Measurements from ENCODE around the gene MACROH2A2.
A peak's percentile ranks its signal among the peaks of the same experiment; 100 is the strongest.
"Not testable (repeated sequence)": the region's sequence is repeated elsewhere in the genome, so short reads cannot be mapped to it uniquely, and the experiment has no call there.

The MACROH2A2 gene

GRCh38 chr10:70068925-70069324, 16.3 kb downstream of the MACROH2A2 start:
- no peak for DNase-seq

- no peak for DNase-seq
These were observed 16.7 kb downstream of the MACROH2A2 start for GRCh38 chr10:70069346-70069745.

GRCh38 chr10:70070834-70071233, 18.2 kb downstream of the MACROH2A2 start:
- no peak for DNase-seq

DNA sequence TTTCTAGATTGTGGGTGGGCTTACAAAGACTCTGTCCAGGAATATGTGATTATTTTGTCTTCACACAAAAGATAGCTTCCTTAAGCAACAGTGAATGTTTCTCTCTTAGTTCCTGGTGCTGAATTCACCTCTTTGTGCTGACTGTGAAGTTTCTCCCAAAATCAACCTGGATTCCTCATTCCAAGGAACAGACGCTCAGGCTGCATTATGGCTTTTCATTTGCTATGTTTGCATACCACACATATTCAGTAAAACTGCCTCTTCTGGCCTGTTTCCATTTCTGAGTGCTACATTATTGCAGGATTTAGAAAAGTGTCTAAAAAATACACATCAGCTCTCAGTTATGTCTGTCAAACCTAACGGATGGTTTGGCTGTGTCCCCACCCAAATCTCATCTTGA, 21.5 kb downstream of the MACROH2A2 start:
- no peak for DNase-seq

DNA sequence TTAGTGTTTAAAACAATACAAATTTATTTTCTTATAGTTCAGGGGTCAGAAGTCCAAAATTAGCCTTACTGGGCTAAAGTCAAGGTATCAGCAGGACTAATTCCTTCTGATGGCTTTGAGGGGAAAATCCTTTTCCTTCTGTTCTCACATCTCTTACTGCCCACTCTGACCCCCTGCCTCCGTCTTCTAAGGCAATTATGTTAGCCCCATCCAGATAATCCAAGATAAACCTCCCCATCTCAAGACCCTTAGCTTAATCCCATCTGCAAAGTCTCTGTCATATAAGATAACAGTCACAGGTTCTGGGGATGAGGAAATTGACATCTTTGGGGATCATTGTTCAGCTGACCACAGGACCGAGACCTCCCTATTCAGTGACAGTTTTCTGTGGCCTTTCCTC, 22.3 kb downstream of the MACROH2A2 start:
- no peak for DNase-seq

DNA sequence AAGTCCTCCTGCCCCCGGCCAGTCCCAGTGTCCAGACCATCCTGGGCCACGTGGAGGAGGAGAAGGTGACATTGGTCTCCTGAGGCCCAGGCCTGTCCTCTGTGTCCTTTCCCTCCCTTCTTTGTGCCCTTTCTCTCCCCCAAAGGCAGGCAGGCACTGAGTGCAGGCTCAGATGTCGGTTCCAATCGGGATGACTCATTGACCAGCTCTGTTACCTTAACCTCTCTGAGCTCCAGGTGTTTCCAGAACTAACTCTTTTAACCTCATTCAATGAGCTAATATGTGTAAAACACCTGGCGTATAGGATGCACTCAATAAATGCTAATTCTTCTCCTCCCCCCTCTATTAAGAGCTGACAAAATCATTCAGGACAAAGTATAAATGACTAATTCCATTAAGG, 25.7 kb downstream of the MACROH2A2 start:
- no peak for DNase-seq

DNA sequence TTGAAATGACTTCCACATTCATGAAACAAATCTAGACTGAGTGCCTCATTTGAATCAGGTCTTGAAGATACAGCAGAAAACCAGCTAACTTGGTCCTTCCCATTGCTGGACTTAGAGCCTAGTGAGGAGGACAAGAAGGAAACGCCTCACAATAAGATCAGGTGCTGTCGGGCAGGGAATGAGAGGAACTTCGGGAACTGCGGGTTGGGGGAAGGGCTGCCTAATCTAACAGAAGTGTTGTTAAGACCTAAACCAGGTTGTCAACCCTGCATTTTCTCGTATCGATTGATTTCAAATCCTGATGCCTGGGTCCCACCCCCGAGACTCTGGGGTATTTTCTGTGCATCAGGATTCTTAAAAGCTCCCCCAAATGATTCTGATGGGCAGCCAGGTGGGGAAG, 26.3 kb downstream of the MACROH2A2 start:
- DNase-seq = no peak

DNA sequence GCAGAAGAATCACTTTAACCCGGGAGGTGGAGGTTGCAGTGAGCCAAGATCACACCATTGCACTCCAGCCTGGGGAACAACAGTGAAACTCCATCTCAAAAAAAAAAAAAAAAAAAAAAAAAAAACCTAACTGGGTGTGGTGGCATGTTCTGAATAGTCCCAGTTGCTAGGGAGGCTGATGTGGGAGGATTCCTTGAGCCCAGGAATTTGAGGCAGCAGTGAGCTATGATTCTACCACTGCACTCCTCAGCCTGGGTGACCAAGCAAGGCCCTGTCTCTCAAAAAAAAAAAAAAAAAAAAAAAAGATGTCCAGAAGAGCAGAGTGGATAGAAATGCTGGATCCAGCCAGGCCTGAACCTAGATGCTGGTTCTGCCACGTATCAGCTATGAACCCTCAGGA, 28.1 kb downstream of the MACROH2A2 start:
- not testable (repeated sequence) for DNase-seq

GRCh38 chr10:70084189-70084588, 31.5 kb downstream of the MACROH2A2 start:
- DNase-seq = peak in 1 of 2 donors; percentile 13

- no peak for DNase-seq
These were observed 33.4 kb downstream of the MACROH2A2 start for GRCh38 chr10:70085975-70086613.

GRCh38 chr10:70087616-70088307, 35.1 kb downstream of the MACROH2A2 start:
- DNase-seq = no peak

- no peak for DNase-seq
These were observed 35.7 kb downstream of the MACROH2A2 start for GRCh38 chr10:70088308-70088698.

DNA sequence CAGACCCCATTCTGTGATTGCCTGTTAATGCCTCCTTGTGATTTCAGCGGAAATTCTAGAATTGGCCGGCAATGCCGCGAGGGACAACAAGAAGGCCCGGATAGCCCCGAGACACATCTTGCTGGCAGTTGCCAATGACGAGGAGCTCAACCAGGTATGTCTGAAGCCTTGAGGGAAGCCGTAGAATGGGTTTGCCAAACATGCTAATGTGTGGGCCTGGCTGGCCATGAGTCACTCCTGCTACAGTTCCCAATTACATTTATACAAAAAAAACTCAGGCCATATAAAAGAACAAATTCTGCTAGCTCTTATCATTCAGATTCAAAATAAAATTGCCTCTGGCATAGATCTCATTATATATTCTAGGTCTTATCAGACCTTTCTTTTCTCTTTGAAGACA, 37.4 kb downstream of the MACROH2A2 start:
- no peak for DNase-seq

DNA sequence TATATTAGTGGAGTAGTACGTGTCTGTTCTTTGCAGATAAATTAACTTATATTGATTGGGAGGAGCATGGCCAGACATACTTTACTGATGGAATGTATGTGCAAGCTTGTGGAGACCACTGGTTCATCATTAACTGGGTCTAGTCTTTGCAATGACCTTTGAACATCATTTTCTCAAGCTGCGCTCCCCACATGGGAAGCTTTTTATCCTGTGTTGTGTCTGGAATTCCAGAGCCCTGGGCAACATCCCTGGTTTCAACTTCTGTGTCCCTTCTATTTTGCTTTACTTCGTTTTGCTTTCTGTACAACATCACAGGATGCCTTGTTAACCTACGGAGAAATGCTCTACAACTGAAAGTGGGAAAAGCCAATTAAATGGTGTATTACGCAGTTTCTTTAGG, 38.3 kb downstream of the MACROH2A2 start:
- DNase-seq = no peak

GRCh38 chr10:70092389-70092718, 39.7 kb downstream of the MACROH2A2 start:
- no peak for DNase-seq

GRCh38 chr10:70093335-70093944, 40.8 kb downstream of the MACROH2A2 start:
- DNase-seq = peak in 1 of 2 donors; percentile 53

DNA sequence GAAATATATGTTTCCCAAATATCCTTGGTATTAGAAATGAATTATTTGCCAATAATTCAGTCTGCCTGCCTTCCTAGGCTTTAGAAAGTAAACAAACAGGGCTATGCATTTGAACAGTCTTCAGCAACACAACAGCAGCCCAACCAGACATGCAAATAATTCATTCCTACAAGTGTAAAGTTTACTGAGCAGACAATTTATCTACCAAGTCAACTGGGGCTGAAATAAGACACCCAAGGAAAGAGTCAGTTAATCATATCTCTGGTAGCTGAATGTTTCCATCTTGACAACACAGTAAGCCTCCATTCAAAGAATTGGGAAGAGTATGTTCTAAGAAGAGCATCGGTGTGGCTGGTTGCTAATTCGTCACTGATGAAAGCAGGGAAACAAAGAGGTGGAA, 41.6 kb downstream of the MACROH2A2 start:
- DNase-seq = no peak

DNA sequence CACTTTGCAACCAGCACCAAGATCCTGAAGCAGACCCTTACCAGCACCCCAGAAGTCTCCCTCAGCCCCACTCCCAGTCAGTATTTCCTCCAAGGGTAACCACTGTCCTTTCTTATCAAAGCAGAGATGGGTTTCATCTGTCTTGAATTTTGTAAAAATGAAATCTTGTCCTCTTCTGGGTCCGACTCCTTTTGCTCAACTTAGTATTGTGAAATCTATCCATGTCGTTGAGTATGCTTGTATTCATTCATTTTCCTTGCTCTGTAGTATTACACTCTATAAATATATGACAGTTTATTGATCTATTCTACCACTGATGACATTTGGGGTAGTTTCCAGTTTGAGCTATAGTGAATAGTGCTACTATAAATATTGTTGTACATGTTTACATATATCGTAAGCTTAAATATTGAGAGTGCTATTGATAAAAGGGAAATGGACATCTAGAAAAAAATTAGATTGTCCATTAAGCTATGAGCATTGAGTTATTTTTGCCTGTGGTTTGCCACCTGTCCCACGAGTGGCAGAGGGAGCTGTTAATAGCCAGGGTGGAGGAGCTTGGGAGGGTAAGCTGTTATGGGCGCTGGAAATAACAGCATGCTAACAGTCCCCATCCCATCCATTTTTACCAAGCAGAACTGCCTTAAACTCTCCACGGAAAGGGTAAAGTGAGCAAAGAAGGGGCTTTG, 43.5 kb downstream of the MACROH2A2 start:
- no peak for DNase-seq

GRCh38 chr10:70096705-70097420, 44.2 kb downstream of the MACROH2A2 start:
- DNase-seq = no peak

DNA sequence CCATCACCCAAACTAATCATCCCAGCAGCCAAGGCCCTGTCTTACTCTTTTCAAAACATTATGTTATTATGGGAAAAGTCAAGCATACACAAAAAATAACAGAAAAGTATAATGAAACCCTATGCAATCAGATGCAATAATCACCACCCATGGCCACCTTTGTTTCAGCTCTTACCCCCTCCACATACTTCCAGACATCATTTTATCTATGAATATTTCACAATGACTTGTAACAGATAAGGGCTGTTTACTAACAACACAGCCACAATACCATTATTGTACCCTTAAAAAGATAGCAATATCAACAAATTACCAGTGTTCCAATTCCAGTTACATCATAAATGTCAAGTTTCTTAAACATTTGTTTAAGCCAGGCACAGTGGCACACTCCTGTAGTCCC, 44.8 kb downstream of the MACROH2A2 start:
- no peak for DNase-seq

DNA sequence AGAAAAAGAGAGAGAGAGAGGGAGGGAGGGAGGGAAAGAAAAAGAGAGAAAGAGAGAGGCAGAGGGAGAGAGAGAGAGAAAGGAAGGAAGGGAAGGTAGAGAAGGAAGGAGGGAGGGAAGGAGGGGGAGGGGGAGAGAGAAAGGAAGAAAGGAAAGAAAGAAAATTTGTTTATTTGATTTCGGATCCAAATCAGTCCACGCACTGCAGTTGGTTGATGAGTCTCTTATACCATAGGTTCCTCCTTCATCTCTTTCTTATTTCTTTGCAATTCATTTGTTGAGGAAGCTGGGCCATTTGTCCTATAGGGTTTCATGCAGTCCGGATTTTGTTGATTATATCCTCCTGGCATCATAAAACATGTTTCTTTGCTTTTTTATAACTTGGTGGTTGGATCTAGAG, 45.6 kb downstream of the MACROH2A2 start:
- no peak for DNase-seq

- DNase-seq = not testable (repeated sequence)
These were observed 48.5 kb downstream of the MACROH2A2 start for GRCh38 chr10:70101068-70101562.

- no peak for DNase-seq
These were observed 49.0 kb downstream of the MACROH2A2 start for GRCh38 chr10:70101668-70102067.

Measured in CD4-positive, alpha-beta T cell treated with Interleukin-1 beta for 1 hour (primary cell).